K562 (cell line): ENCODE data around the gene VPS4B. TPM values are rescaled to one million over a fixed set of nuclear protein-coding genes. Genes with fewer than 3 reads are reported as not detected.

Experiments
- JUND ChIP-seq, 2 experiments: IDR thresholded peaks; 2 replicates in 1 of 2; 3 replicates in 1 of 2; pipeline ENCODE4 v1.6.1; 2011; ENCODE audit warnings: borderline replicate concordance in 2 of 2, low read depth in 2 of 2, low read length in 2 of 2, improper control_type of control experiment in 1 of 2, missing biosample characterization in 1 of 2, missing genetic modification characterization in 1 of 2, missing genetic modification reagents in 1 of 2
- PCBP1 ChIP-seq: fragments of 200-400 bp; formaldehyde crosslinking; IDR thresholded peaks from 2 replicates; pipeline ENCODE4 v1.6.1; 2018; ENCODE audit warnings: mild to moderate bottlenecking, low read depth, low read length; ENCODE audit not compliant: poor library complexity, severe bottlenecking
- RBM22 ChIP-seq: fragments of 200-400 bp; formaldehyde crosslinking; IDR thresholded peaks from 2 replicates; pipeline ENCODE4 v1.6.1; 2018; ENCODE audit warnings: low read length, low read depth; ENCODE audit not compliant: poor library complexity, severe bottlenecking
- polyA plus RNA-seq, 8 experiments: library from polyadenylated mRNA; depleted of rRNA in 4 of 8; stranded (reverse) in 5 of 8; unstranded in 3 of 8; fragments of >200 nt; fragmentation: Nextera tagmentation in 2 of 8; fragmentation: Illumina TruSeq in 1 of 8; extraction: Ambion mirVana in 2 of 8; extraction: Trizol in 1 of 8; gene quantifications; 2 replicates each; pipeline versions ENCODE4 v1.2.1 to v1.2.3, GENCODE V29; 2011 to 2014; ENCODE audit warnings: inconsistent platforms in 1 of 8, missing spikeins in 1 of 8
- total RNA-seq, 7 experiments: library from RNA; depleted of rRNA in 6 of 7; stranded (reverse); fragments of >200 nt in 6 of 7; fragmentation: Illumina TruSeq in 2 of 7; extraction: Trizol in 2 of 7; gene quantifications; 2 replicates each; pipeline versions ENCODE4 v1.2.1 to v1.2.3, GENCODE V29; 2011 to 2021; ENCODE audit warnings: low replicate concordance in 1 of 7
- TF ChIP-seq, protein P1 (sequence below): sonication (generic); formaldehyde crosslinking; IDR thresholded peaks from 2 replicates; pipeline ENCODE4 v1.8.0; 2022; ENCODE audit warnings: mild to moderate bottlenecking, missing genetic modification reagents
- TF ChIP-seq, protein P2 (sequence below): fragments of 450-650 bp; IDR thresholded peaks from 2 replicates; pipeline ENCODE4 v1.6.1; 2016
- TF ChIP-seq, protein P3 (sequence below): fragments of 450-650 bp; IDR thresholded peaks from 2 replicates; pipeline ENCODE4 v1.7.0; 2016; ENCODE audit warnings: borderline replicate concordance
- TF ChIP-seq, protein P4 (sequence below), 2 experiments: fragments of 450-650 bp in 1 of 2; sonication (generic) in 1 of 2; formaldehyde crosslinking in 1 of 2; IDR thresholded peaks in 1 of 2; conservative IDR thresholded peaks in 1 of 2; 2 replicates each; pipeline versions ENCODE4 v1.6.1 to v1.8.1; 2016 to 2023; ENCODE audit warnings: mild to moderate bottlenecking in 2 of 2, moderate library complexity in 2 of 2, inconsistent platforms in 1 of 2, missing genetic modification reagents in 1 of 2

Gene VPS4B
- total and polyA plus RNA-seq, 9 of the 15 experiments (the other 6 are each of a cell fraction or from before 2014, with no cell fraction given): 7.3 to 16.4 (median 10.4) TPM

DNA sequence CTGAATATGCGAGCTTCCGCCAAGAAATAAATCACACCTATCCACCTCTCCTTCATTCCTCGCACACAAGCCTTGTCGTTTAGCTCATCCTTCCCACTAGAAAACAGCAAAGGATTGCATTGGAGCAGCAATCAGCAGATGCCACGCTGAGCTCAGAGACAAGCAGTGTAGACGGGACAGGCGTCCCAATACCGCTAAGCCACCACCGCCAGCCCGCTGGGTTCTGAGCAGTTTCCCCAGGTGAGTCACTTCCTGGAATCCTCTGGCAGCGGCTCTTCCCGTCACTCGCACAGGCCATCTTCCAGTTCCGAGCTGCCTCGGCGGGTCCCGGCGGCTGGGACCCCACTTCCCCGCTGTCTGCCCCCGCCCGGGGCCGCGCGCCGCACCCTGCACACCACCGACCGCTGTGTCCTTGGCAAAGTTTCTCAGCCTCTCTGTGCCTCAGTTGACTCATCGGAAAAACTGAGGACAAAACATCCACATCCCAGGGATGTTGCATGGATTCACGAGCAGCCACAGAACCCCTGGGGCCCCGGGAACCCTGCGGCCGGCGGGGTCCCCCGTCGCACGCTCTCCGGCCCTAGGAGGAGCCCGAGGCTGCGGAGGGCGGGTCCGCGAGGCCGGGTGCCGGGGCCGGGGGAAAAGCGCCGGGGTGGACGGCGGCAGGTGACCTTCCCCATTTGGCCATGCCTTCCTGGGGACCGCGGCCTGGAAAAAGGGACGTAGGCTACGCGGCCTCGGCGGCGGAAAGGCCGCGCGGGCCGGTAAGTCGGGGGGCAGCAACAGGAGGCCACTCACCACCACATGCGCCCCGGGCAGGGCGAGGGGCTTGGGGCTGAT is 55.8 kb downstream of the VPS4B start (continued):
- TF ChIP-seq, protein P1, sequence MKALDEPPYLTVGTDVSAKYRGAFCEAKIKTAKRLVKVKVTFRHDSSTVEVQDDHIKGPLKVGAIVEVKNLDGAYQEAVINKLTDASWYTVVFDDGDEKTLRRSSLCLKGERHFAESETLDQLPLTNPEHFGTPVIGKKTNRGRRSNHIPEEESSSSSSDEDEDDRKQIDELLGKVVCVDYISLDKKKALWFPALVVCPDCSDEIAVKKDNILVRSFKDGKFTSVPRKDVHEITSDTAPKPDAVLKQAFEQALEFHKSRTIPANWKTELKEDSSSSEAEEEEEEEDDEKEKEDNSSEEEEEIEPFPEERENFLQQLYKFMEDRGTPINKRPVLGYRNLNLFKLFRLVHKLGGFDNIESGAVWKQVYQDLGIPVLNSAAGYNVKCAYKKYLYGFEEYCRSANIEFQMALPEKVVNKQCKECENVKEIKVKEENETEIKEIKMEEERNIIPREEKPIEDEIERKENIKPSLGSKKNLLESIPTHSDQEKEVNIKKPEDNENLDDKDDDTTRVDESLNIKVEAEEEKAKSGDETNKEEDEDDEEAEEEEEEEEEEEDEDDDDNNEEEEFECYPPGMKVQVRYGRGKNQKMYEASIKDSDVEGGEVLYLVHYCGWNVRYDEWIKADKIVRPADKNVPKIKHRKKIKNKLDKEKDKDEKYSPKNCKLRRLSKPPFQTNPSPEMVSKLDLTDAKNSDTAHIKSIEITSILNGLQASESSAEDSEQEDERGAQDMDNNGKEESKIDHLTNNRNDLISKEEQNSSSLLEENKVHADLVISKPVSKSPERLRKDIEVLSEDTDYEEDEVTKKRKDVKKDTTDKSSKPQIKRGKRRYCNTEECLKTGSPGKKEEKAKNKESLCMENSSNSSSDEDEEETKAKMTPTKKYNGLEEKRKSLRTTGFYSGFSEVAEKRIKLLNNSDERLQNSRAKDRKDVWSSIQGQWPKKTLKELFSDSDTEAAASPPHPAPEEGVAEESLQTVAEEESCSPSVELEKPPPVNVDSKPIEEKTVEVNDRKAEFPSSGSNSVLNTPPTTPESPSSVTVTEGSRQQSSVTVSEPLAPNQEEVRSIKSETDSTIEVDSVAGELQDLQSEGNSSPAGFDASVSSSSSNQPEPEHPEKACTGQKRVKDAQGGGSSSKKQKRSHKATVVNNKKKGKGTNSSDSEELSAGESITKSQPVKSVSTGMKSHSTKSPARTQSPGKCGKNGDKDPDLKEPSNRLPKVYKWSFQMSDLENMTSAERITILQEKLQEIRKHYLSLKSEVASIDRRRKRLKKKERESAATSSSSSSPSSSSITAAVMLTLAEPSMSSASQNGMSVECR (CRISPR knock-in tag): no peak
- TF ChIP-seq JUND (IDR thresholded peaks at IDR 0.05; ENCODE audit: borderline replicate concordance, low read depth, low read length): peak; percentile 72
- TF ChIP-seq JUND (tag; IDR thresholded peaks at IDR 0.05; ENCODE audit: borderline replicate concordance, low read depth, low read length): no peak
- peak; percentile 27 for TF ChIP-seq PCBP1
- TF ChIP-seq, protein P2, sequence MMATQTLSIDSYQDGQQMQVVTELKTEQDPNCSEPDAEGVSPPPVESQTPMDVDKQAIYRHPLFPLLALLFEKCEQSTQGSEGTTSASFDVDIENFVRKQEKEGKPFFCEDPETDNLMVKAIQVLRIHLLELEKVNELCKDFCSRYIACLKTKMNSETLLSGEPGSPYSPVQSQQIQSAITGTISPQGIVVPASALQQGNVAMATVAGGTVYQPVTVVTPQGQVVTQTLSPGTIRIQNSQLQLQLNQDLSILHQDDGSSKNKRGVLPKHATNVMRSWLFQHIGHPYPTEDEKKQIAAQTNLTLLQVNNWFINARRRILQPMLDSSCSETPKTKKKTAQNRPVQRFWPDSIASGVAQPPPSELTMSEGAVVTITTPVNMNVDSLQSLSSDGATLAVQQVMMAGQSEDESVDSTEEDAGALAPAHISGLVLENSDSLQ: 0 out of 2 replicates have a peak, but pooled peaks have one; percentile 5
- TF ChIP-seq, protein P3, sequence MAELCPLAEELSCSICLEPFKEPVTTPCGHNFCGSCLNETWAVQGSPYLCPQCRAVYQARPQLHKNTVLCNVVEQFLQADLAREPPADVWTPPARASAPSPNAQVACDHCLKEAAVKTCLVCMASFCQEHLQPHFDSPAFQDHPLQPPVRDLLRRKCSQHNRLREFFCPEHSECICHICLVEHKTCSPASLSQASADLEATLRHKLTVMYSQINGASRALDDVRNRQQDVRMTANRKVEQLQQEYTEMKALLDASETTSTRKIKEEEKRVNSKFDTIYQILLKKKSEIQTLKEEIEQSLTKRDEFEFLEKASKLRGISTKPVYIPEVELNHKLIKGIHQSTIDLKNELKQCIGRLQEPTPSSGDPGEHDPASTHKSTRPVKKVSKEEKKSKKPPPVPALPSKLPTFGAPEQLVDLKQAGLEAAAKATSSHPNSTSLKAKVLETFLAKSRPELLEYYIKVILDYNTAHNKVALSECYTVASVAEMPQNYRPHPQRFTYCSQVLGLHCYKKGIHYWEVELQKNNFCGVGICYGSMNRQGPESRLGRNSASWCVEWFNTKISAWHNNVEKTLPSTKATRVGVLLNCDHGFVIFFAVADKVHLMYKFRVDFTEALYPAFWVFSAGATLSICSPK: no peak
- peak; percentile 30 for TF ChIP-seq RBM22
- TF ChIP-seq, protein P4, sequence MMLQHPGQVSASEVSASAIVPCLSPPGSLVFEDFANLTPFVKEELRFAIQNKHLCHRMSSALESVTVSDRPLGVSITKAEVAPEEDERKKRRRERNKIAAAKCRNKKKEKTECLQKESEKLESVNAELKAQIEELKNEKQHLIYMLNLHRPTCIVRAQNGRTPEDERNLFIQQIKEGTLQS (IDR thresholded peaks at IDR 0.05): peak; percentile 37; the same call in 1 of the 2 replicates
- TF ChIP-seq, protein P4 (CRISPR knock-in tag; conservative IDR thresholded peaks at IDR 0.05): no peak
- TF ChIP-seq, all 486 proteins: peak for 10
